ENCODE results near the gene SERPINB4.

DNA sequence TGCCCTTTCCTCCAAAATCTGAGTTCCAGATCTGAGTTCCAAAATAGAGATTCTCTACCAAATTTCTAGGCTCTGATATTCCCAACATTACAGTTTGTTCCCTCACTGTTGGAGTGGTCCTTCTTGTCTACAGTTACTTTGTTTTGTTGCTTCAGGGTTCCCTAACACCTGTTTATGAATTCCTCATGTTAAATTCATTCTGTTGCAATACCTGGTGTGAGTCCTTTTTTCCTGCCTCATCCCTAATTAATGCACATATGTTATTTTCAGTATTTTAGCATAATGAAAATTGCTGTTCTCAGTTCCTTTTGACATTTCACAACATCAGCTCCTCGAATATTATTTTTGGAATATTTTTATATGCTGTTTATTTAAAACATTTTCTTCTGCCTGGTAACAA is 40.7 kb downstream of the SERPINB4 start:
- TF ChIP-seq ZFP62 (CRISPR knock-in tag; IDR thresholded peaks at IDR 0.05) (no peak), JUN (CRISPR knock-in tag; IDR thresholded peaks at IDR 0.05) (no peak), POLR2AphosphoS5 (IDR thresholded peaks at IDR 0.05; ENCODE audit: low read depth, low read length) (no peak), JUND (CRISPR knock-in tag; IDR thresholded peaks at IDR 0.05) (no peak), ZNF274 (CRISPR knock-in tag; IDR thresholded peaks at IDR 0.05) (no peak), KDM5B (CRISPR knock-in tag; IDR thresholded peaks at IDR 0.05; ENCODE audit: borderline replicate concordance) (no peak), CTCF (CRISPR knock-in tag; IDR thresholded peaks at IDR 0.05) (no peak)
- TF ChIP-seq, protein P1, sequence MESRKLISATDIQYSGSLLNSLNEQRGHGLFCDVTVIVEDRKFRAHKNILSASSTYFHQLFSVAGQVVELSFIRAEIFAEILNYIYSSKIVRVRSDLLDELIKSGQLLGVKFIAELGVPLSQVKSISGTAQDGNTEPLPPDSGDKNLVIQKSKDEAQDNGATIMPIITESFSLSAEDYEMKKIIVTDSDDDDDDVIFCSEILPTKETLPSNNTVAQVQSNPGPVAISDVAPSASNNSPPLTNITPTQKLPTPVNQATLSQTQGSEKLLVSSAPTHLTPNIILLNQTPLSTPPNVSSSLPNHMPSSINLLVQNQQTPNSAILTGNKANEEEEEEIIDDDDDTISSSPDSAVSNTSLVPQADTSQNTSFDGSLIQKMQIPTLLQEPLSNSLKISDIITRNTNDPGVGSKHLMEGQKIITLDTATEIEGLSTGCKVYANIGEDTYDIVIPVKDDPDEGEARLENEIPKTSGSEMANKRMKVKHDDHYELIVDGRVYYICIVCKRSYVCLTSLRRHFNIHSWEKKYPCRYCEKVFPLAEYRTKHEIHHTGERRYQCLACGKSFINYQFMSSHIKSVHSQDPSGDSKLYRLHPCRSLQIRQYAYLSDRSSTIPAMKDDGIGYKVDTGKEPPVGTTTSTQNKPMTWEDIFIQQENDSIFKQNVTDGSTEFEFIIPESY (CRISPR knock-in tag; IDR thresholded peaks at IDR 0.05), result no peak
- TF ChIP-seq, protein P2, sequence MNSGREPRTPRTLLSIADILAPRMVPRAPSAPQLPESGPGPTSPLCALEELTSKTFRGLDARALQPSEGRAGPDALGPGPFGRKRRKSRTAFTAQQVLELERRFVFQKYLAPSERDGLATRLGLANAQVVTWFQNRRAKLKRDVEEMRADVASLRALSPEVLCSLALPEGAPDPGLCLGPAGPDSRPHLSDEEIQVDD (CRISPR knock-in tag; IDR thresholded peaks at IDR 0.05; ENCODE audit: borderline replicate concordance), result no peak

Data from HepG2 (cell line).